ENCODE measurements around the gene NTSR2. TPM values are rescaled to one million over a fixed set of nuclear protein-coding genes. Genes with fewer than 3 reads are reported as not detected.

The NTSR2 gene
- total and polyA plus RNA-seq, 2 of the 8 experiments (the other 6 are each of a cell fraction or from before 2014, with no cell fraction given) = 0.05 TPM; not detected in 1

DNA sequence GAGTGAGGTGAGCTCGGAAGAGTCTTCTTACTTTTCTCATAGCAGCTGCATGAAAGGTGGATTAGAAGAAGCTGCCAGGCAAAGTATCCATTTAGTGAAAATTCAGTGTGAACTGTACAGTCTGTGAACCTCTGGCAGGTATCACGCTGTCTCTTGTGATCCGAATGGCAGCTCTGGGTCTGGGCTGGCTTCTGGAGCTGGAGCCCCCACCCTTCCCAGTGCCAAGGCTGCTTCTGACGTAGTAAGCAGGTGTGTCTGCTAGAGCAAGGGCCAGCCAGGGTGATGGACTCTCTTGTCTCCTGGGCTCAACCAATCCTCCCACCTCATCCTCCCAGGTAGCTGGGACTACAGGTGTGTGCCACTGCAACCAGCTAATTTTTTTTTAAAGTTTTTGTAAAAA is 14.0 kb upstream of the NTSR2 start (continued):
- no peak for TF ChIP-seq KDM4A (IDR thresholded peaks at IDR 0.05; ENCODE audit: low read depth, low read length, severe bottlenecking)
